Ascending aorta (tissue), 2 donors: ENCODE measurements around the gene CASP1. TPM values are rescaled to one million over a fixed set of nuclear protein-coding genes. Genes with fewer than 3 reads are reported as not detected.
A peak's percentile ranks its signal among the peaks of the same experiment; 100 is the strongest.
"Not testable (repeated sequence)": the region's sequence is repeated elsewhere in the genome, so short reads cannot be mapped to it uniquely, and the experiment has no call there.

ENCODE experiments used
- DNase-seq, 2 donors: peaks; one replicate each; pipeline ENCODE4 v3.0.0-alpha.2; 2019; ENCODE audit warnings: low spot score in 2 of 2
- H3K27ac ChIP-seq, 2 donors: fragments of 200-600 bp; sonication (generic); one replicate each; pipeline ENCODE4 v1.5.1; 2016 to 2017; ENCODE audit warnings: mild to moderate bottlenecking in 1 of 2
- H3K27me3 ChIP-seq: fragments of 200-600 bp; sonication (generic); one replicate; pipeline ENCODE4 v1.5.1; 2017
- H3K36me3 ChIP-seq, 2 donors: fragments of 200-600 bp; sonication (generic); one replicate each; pipeline ENCODE4 v1.5.1; 2016
- H3K4me1 ChIP-seq, 2 donors: fragments of 200-600 bp; sonication (generic); one replicate each; pipeline ENCODE4 v1.5.1; 2016 to 2017; ENCODE audit warnings: mild to moderate bottlenecking in 1 of 2
- H3K4me3 ChIP-seq, 2 donors: fragments of 200-600 bp; sonication (generic); one replicate each; pipeline ENCODE4 v1.5.1; 2016 to 2017; ENCODE audit warnings: mild to moderate bottlenecking in 1 of 2
- H3K9me3 ChIP-seq, 2 donors: fragments of 200-600 bp; sonication (generic); one replicate each; pipeline ENCODE4 v1.5.1; 2016
- CTCF ChIP-seq, 3 experiments: fragments of 200-600 bp in 2 of 3; fragments of 450-650 bp in 1 of 3; sonication (generic) in 2 of 3; IDR thresholded peaks; one replicate each; pipeline ENCODE4 v1.5.1; 2016 to 2019; ENCODE audit warnings: antibody characterized with exemption in 3 of 3, mild to moderate bottlenecking in 1 of 3, moderate library complexity in 1 of 3
- intact Hi-C: fragments of 100-400 bp; cut with DNase I; formaldehyde crosslinking; loops from one replicate; pipeline ENCODE4 v1.15.1; 2023
- total RNA-seq: library from RNA; depleted of rRNA; stranded (reverse); fragments of >200 nt; gene quantifications from one replicate; pipeline ENCODE4 v1.1.0, GENCODE V29; 2016

CASP1 gene
- total RNA-seq, result not detected

- intact Hi-C loops, result no loop called here
- H3K4me3 ChIP-seq, result peak within 1 kb of the TSS; percentile 46 to 53
- peak in 1 of 2 donors; percentile 81 for DNase-seq
Observed at GRCh38 chr11:105034813-105035620, at the start of gene CASP1. CASP1 (minus strand) TSS chr11:105035144; CDS start chr11:105035113, 31 bp downstream.

GRCh38 chr11:105081412-105082150 lies 46.6 kb upstream of the CASP1 start:
- Histone ChIP-seq H3K27me3 (no peaks in the 10 kb centered on the region), H3K4me3 (no peak overlapping the region), H3K27ac (no peak overlapping the region), H3K4me1 (no peaks in the 10 kb centered on the region), H3K36me3 (no peaks in the 10 kb centered on the region), H3K9me3 (no peaks in the 10 kb centered on the region)
- intact Hi-C loops, result no loop called here
- TF ChIP-seq CTCF (IDR thresholded peaks at IDR 0.05), result no peak
- no peak for DNase-seq

More at GRCh38 chr11:105034813-105035620, at the start of gene CASP1:
- peak within 1 kb of the TSS; percentile 48 to 64 for H3K27ac ChIP-seq
- H3K36me3 ChIP-seq, result no peaks in the 10 kb centered on the region
- no peaks in the 10 kb centered on the region for H3K27me3 ChIP-seq
- no peaks in the 10 kb centered on the region for H3K9me3 ChIP-seq
- no peaks in the 10 kb centered on the region for H3K4me1 ChIP-seq
- no peak for TF ChIP-seq CTCF (IDR thresholded peaks at IDR 0.05)

DNA sequence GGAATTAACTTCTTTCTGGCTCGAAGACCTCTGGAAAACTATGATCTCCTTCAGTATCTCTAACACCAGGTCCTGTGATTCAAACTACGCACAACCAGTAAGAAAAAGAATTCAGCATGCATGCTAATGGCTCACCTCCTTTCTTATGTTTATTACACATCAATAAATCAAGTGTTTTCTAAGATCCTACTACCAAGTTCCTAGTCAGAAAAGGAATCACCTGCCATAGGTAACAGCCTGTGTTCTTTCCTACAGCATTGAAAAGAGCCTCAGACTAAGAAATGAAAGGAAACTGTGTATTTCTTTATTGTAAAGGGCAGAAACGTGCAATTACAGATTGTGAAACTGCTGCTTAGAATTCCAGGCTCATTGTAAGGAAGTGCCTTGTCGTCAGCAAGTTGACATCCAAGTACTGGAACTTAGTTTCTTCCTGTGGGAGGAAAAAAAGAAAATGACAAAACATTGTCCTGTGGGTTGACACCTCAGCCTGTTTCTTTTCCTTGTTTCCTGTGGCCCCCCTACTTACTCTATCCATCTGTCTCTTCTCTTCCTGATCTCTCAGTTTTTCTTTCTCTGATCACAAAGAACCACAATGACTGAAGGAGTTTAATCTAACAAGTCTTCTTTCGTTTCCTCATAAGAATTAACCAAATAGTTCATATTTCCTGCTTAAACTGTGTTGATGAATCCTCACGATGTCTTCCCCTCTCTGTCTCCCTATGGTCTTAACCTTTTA lies 45.4 kb upstream of the CASP1 start:
- H3K36me3 ChIP-seq, H3K27ac ChIP-seq, H3K4me3 ChIP-seq, H3K27me3 ChIP-seq, DNase-seq, intact Hi-C loops, H3K4me1 ChIP-seq, H3K9me3 ChIP-seq: not testable (repeated sequence)

DNA sequence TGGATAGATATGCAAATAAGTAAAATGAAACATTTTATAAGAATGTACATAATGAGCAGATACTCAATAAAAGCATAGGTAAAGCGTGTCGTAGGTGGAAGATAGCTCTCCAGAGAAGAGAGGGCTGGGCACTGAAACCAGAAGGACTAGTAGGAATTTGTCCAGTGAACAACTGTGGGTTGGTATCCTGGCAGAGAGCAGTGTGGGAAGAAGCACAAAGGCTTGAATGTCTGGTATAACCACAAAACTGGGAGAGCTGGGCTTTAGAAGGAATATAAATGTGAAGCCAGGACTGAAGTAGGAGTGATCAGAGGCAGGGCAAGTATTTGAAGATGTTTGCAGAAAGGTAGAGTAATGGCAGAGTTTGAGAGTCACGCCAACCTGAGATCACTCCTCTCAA lies 43.3 kb upstream of the CASP1 start:
- no peak overlapping the region for H3K27ac ChIP-seq
- no peaks in the 10 kb centered on the region for H3K4me1 ChIP-seq
- TF ChIP-seq CTCF (IDR thresholded peaks at IDR 0.05), result no peak
- DNase-seq, result no peak
- intact Hi-C loops, result no loop called here
- H3K4me3 ChIP-seq, result no peak overlapping the region
- H3K9me3 ChIP-seq, result no peaks in the 10 kb centered on the region
- H3K27me3 ChIP-seq, result no peaks in the 10 kb centered on the region
- no peaks in the 10 kb centered on the region for H3K36me3 ChIP-seq

GRCh38 chr11:105077141-105077790 lies 42.3 kb upstream of the CASP1 start:
- H3K9me3 ChIP-seq, H3K36me3 ChIP-seq, H3K27ac ChIP-seq, DNase-seq, H3K4me3 ChIP-seq, H3K4me1 ChIP-seq, H3K27me3 ChIP-seq, intact Hi-C loops: not testable (repeated sequence)

DNA sequence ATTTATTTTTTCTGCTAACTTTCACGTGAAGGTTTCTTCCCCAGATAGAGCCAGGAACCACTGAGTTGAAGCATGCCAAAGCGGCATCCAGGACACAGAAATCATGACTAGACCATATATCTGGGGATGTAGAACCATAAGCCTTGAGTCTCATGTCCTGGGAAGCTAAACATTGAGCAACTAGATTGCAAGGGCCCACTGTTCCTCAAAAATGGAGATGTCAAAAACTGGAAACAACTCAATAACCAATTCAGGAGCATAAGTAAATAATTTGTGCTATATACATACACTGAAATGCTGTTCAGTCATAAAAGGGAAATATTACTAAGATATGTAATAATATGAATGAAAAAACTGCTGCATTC lies 39.2 kb upstream of the CASP1 start:
- intact Hi-C loops, result no loop called here
- Histone ChIP-seq H3K4me3 (no peak overlapping the region), H3K36me3 (no peaks in the 10 kb centered on the region), H3K27me3 (no peaks in the 10 kb centered on the region), H3K9me3 (no peaks in the 10 kb centered on the region), H3K27ac (no peak overlapping the region), H3K4me1 (no peaks in the 10 kb centered on the region)
- no peak for TF ChIP-seq CTCF (IDR thresholded peaks at IDR 0.05)
- DNase-seq, result no peak
